Liver (tissue), 5 donors: ENCODE results near the gene AGPAT2. TPM values are rescaled to one million over a fixed set of nuclear protein-coding genes. Genes with fewer than 3 reads are reported as not detected.

Experiments used
- polyA plus RNA-seq, 2 donors: library from polyadenylated mRNA; stranded (reverse) in 1 of 2; unstranded in 1 of 2; fragments of 200-250 nt in 1 of 2; fragments of >200 nt in 1 of 2; fragmentation: Nextera tagmentation in 1 of 2; extraction: Ambion mirVana in 1 of 2; gene quantifications; one replicate each; pipeline versions ENCODE4 v1.2.1 to v1.2.3, GENCODE V29; 2013 to 2015
- small RNA-seq: library from RNA; depleted of rRNA; stranded (forward); fragments of <200 nt; gene quantifications from one replicate; pipeline ENCODE3, GENCODE V24; 2014
- total RNA-seq, 2 donors: library from RNA; depleted of rRNA; stranded (reverse); fragments of >200 nt; gene quantifications; one replicate each; pipeline ENCODE4 v1.2.3, GENCODE V29; 2014
- donor health status: healthy.
- donor health status: healthy.
- donor health status: healthy.

The AGPAT2 gene
- total and polyA plus RNA-seq, 4 donors: 75.1 to 222 (median 212) TPM

Small RNAs within 50 kb of the gene (small RNA-seq; reads per million reads assigned to genes)
- gene MIR126: 1,683 reads per million, percentile 99 among the genes with 10 or more reads in this experiment

Other genes starting within 250 kb of the AGPAT2 start
- 1 to 10 TPM; 3.1 to 3.3 TPM for gene INPP5E, start 247.6 kb downstream of the AGPAT2 start, total RNA-seq
- 1 to 10 TPM; 1.0 to 2.7 TPM for gene INPP5E, start 247.6 kb downstream of the AGPAT2 start, polyA plus RNA-seq
- 10 to 100 TPM; 21.7 to 96.1 TPM for gene SEC16A, start 204.4 kb downstream of the AGPAT2 start, total RNA-seq
- 10 to 100 TPM; 43.3 to 88.7 TPM for gene SEC16A, start 204.4 kb downstream of the AGPAT2 start, polyA plus RNA-seq
- 10 to 100 TPM in 1 of 2 donors, 1 to 10 TPM in 1; 9.4 to 22.3 TPM for gene NOTCH1, start 141.4 kb downstream of the AGPAT2 start, total RNA-seq
- gene NOTCH1, start 141.4 kb downstream of the AGPAT2 start, polyA plus RNA-seq: 1 to 10 TPM; 2.4 to 7.5 TPM
- 10 to 100 TPM; 34.5 to 38.5 TPM for gene EGFL7, start 24.5 kb downstream of the AGPAT2 start, total RNA-seq
- gene EGFL7, start 24.5 kb downstream of the AGPAT2 start, polyA plus RNA-seq: 10 to 100 TPM; 32.1 to 39.7 TPM
- 10 to 100 TPM in 1 of 2 donors, 1 to 10 TPM in 1; 6.4 to 19.7 TPM for gene DIPK1B, start 25.1 kb upstream of the AGPAT2 start, total RNA-seq
- gene DIPK1B, start 25.1 kb upstream of the AGPAT2 start, polyA plus RNA-seq: 1 to 10 TPM; 2.3 to 4.1 TPM
- gene LCN10, start 55.5 kb upstream of the AGPAT2 start, total RNA-seq: under 1 TPM; 0.08 to 0.14 TPM
- gene LCN10, start 55.5 kb upstream of the AGPAT2 start, polyA plus RNA-seq: under 1 TPM; 0.11 to 0.12 TPM
- gene LCN6, start 61.1 kb upstream of the AGPAT2 start, total RNA-seq: not detected
- gene LCN6, start 61.1 kb upstream of the AGPAT2 start, polyA plus RNA-seq: under 1 TPM; 0.14 to 0.32 TPM
- not detected for gene LCN8, start 70.8 kb upstream of the AGPAT2 start, total RNA-seq
- not detected for gene LCN8, start 70.8 kb upstream of the AGPAT2 start, polyA plus RNA-seq
- not detected for gene LCN15, start 77.1 kb upstream of the AGPAT2 start, total RNA-seq
- not detected for gene LCN15, start 77.1 kb upstream of the AGPAT2 start, polyA plus RNA-seq
- gene TMEM141, start 103.9 kb upstream of the AGPAT2 start, total RNA-seq: 10 to 100 TPM; 32.2 to 58.9 TPM
- gene TMEM141, start 103.9 kb upstream of the AGPAT2 start, polyA plus RNA-seq: 10 to 100 TPM; 73.6 to 74.7 TPM
- gene CCDC183, start 108.9 kb upstream of the AGPAT2 start, total RNA-seq: 1 to 10 TPM in 1 of 2 donors, under 1 TPM in 1; 0.75 to 1.8 TPM
- 1 to 10 TPM in 1 of 2 donors, under 1 TPM in 1; 0.20 to 1.3 TPM for gene CCDC183, start 108.9 kb upstream of the AGPAT2 start, polyA plus RNA-seq
- gene RABL6, start 120.5 kb upstream of the AGPAT2 start, total RNA-seq: 10 to 100 TPM; 12.6 to 32.6 TPM
- gene RABL6, start 120.5 kb upstream of the AGPAT2 start, polyA plus RNA-seq: 1 to 10 TPM; 3.6 to 8.7 TPM
- 1 to 10 TPM in 1 of 2 donors, under 1 TPM in 1; 0.56 to 2.3 TPM for gene AJM1, start 155.0 kb upstream of the AGPAT2 start, total RNA-seq
- gene AJM1, start 155.0 kb upstream of the AGPAT2 start, polyA plus RNA-seq: 1 to 10 TPM in 1 of 2 donors, under 1 TPM in 1; 0.61 to 1.0 TPM
- gene PHPT1, start 162.0 kb upstream of the AGPAT2 start, total RNA-seq: 10 to 100 TPM; 23.2 to 40.4 TPM
- 10 to 100 TPM; 44.2 to 83.1 TPM for gene PHPT1, start 162.0 kb upstream of the AGPAT2 start, polyA plus RNA-seq
- gene MAMDC4, start 164.9 kb upstream of the AGPAT2 start, total RNA-seq: 1 to 10 TPM; 4.0 to 8.1 TPM
- 1 to 10 TPM; 2.4 to 3.9 TPM for gene MAMDC4, start 164.9 kb upstream of the AGPAT2 start, polyA plus RNA-seq
- 100 to 1,000 TPM; 123 to 248 TPM for gene EDF1, start 178.9 kb upstream of the AGPAT2 start, total RNA-seq
- gene EDF1, start 178.9 kb upstream of the AGPAT2 start, polyA plus RNA-seq: 100 to 1,000 TPM; 289 to 513 TPM
- gene TRAF2, start 199.1 kb upstream of the AGPAT2 start, total RNA-seq: 10 to 100 TPM in 1 of 2 donors, 1 to 10 TPM in 1; 7.5 to 14.9 TPM
- gene TRAF2, start 199.1 kb upstream of the AGPAT2 start, polyA plus RNA-seq: 1 to 10 TPM; 4.7 to 6.1 TPM